ENCODE results near the gene C11orf86.
"Not testable (repeated sequence)": the region's sequence is repeated elsewhere in the genome, so short reads cannot be mapped to it uniquely, and the experiment has no call there.

C11orf86 gene

GRCh38 chr11:66992041-66992440 is 16.9 kb downstream of the C11orf86 start:
- DNase-seq, result no peak

- DNase-seq, result no peak
Observed at GRCh38 chr11:66996609-66997273, 21.6 kb downstream of the C11orf86 start.

GRCh38 chr11:66999555-66999954 is 24.5 kb downstream of the C11orf86 start:
- DNase-seq, result no peak

- DNase-seq, result no peak
Observed at GRCh38 chr11:67001332-67001731, 26.2 kb downstream of the C11orf86 start.

- DNase-seq, result no peak
Observed at GRCh38 chr11:67002297-67002913, 27.3 kb downstream of the C11orf86 start.

- DNase-seq, result no peak
Observed at GRCh38 chr11:67002921-67003411, 27.9 kb downstream of the C11orf86 start.

GRCh38 chr11:67005200-67005599 is 30.1 kb downstream of the C11orf86 start:
- DNase-seq, result not testable (repeated sequence)

GRCh38 chr11:67006029-67006884 is 31.2 kb downstream of the C11orf86 start:
- peak; percentile 19 to 25 for DNase-seq

GRCh38 chr11:67007126-67007525 is 32.0 kb downstream of the C11orf86 start:
- DNase-seq, result no peak

GRCh38 chr11:67010296-67010905 is 35.3 kb downstream of the C11orf86 start:
- DNase-seq, result no peak

- no peak for DNase-seq
Observed at GRCh38 chr11:67013511-67014045, 38.5 kb downstream of the C11orf86 start.

- DNase-seq, result no peak
Observed at GRCh38 chr11:67014343-67014742, 39.2 kb downstream of the C11orf86 start.

- DNase-seq, result no peak
Observed at GRCh38 chr11:67015048-67015447, 39.9 kb downstream of the C11orf86 start.

- no peak for DNase-seq
Observed at GRCh38 chr11:67016550-67016949, 41.4 kb downstream of the C11orf86 start.

GRCh38 chr11:67020949-67021348 is 45.8 kb downstream of the C11orf86 start:
- DNase-seq, result no peak

GRCh38 chr11:67022341-67022933 is 47.3 kb downstream of the C11orf86 start:
- DNase-seq, result no peak

GRCh38 chr11:67022961-67023956 is 48.2 kb downstream of the C11orf86 start, which contains the start of gene SYT12:
SYT12 (plus strand) TSS chr11:67023134; CDS start chr11:67030145, 7,011 bp downstream.
- DNase-seq, result no peak

GRCh38 chr11:67023957-67024353 is 48.9 kb downstream of the C11orf86 start:
- DNase-seq, result no peak

GRCh38 chr11:67024410-67024809 is 49.3 kb downstream of the C11orf86 start:
- peak; percentile 60 to 64 for DNase-seq

- DNase-seq, result no peak
Observed at GRCh38 chr11:67024966-67025365, 49.9 kb downstream of the C11orf86 start.

- DNase-seq, result no peak
Observed at GRCh38 chr11:67025750-67026149, 50.6 kb downstream of the C11orf86 start.

All from CD4-positive, alpha-beta T cell treated with Interleukin-4 for 1 hour (primary cell).